OCI-M2 (cell line): ENCODE data around the gene PRKG2.
"Not testable (repeated sequence)": the region's sequence is repeated elsewhere in the genome, so short reads cannot be mapped to it uniquely, and the experiment has no call there.

Experiments
- DNase-seq: peaks from one replicate; lab custom pipeline; 2025; ENCODE audit not compliant: unreplicated experiment; lab: John Stamatoyannopoulos, UW

PRKG2 gene

GRCh38 chr4:81214881-81215868 lies at the start of gene PRKG2:
Gene PRKG2, minus strand, starts transcription at chr4:81215222. Its CDS starts 10,175 bp downstream, at chr4:81205047.
- DNase-seq = no peak

- DNase-seq = no peak
Observed at GRCh38 chr4:81260443-81261101, 45.5 kb upstream of the PRKG2 start.

GRCh38 chr4:81258841-81259550 lies 44.0 kb upstream of the PRKG2 start:
- DNase-seq = no peak

- DNase-seq = no peak
Observed at GRCh38 chr4:81257816-81258215, 42.8 kb upstream of the PRKG2 start.

GRCh38 chr4:81257021-81257420 lies 42.0 kb upstream of the PRKG2 start:
- DNase-seq = no peak

- no peak for DNase-seq
Observed at GRCh38 chr4:81256059-81256970, 41.3 kb upstream of the PRKG2 start.

GRCh38 chr4:81255524-81255923 lies 40.5 kb upstream of the PRKG2 start:
- DNase-seq = no peak

GRCh38 chr4:81250430-81250829 lies 35.4 kb upstream of the PRKG2 start:
- no peak for DNase-seq

GRCh38 chr4:81245218-81246009 lies 30.4 kb upstream of the PRKG2 start:
- DNase-seq = no peak

GRCh38 chr4:81237791-81238190 lies 22.8 kb upstream of the PRKG2 start:
- DNase-seq = no peak

- no peak for DNase-seq
Observed at GRCh38 chr4:81235982-81236749, 21.1 kb upstream of the PRKG2 start.

- no peak for DNase-seq
Observed at GRCh38 chr4:81227968-81228367, 12.9 kb upstream of the PRKG2 start.

- DNase-seq = no peak
Observed at GRCh38 chr4:81227138-81227537, 12.1 kb upstream of the PRKG2 start.

GRCh38 chr4:81225252-81225651 lies 10.2 kb upstream of the PRKG2 start:
- DNase-seq = no peak

GRCh38 chr4:81222082-81222472 lies 7.1 kb upstream of the PRKG2 start:
- DNase-seq = not testable (repeated sequence)

GRCh38 chr4:81221303-81222081 lies 6.5 kb upstream of the PRKG2 start:
- DNase-seq = no peak

GRCh38 chr4:81220271-81220670 lies 5.2 kb upstream of the PRKG2 start:
- DNase-seq = no peak

GRCh38 chr4:81218206-81218605 lies 3.2 kb upstream of the PRKG2 start:
- DNase-seq = no peak
